ENCODE data around the gene ZBTB7C.

Gene ZBTB7C

GRCh38 chr18:48295586-48296311, 113.4 kb downstream of the ZBTB7C start:
- no peaks in the 10 kb centered on the region for H4K20me1 ChIP-seq (ENCODE audit: low read depth, low read length)
- H3K36me3 ChIP-seq (ENCODE audit: low read length), result no peaks in the 10 kb centered on the region
- no peaks in the 10 kb centered on the region for H3K27me3 ChIP-seq (ENCODE audit: low read length)
- no peaks in the 10 kb centered on the region for H3K9me3 ChIP-seq (ENCODE audit: insufficient read depth, low read length)
- H3K4me2 ChIP-seq (ENCODE audit: low read depth, low read length, poor library complexity, severe bottlenecking), result no peak overlapping the region
- no peaks in the 10 kb centered on the region for H3F3A ChIP-seq (ENCODE audit: insufficient read depth)
- no peaks in the 10 kb centered on the region for H3K79me2 ChIP-seq (ENCODE audit: insufficient read depth, low read length)
- H3K4me3 ChIP-seq (ENCODE audit: insufficient read depth, low read length, poor library complexity, severe bottlenecking), result no peak overlapping the region
- H2AFZ ChIP-seq (ENCODE audit: low read depth, low read length, severe bottlenecking), result no peak overlapping the region
- no peaks in the 10 kb centered on the region for H3K9me2 ChIP-seq (replicated peaks; ENCODE audit: insufficient read depth, low read length)
- H3K9ac ChIP-seq (ENCODE audit: low read length), result no peak overlapping the region
- TF ChIP-seq EZH2phosphoT487 (conservative IDR thresholded peaks at IDR 0.05; ENCODE audit: low read length) (no peak), CTCF (IDR thresholded peaks at IDR 0.05; ENCODE audit: insufficient read depth, low read length, poor library complexity, severe bottlenecking) (no peak)
- no peak overlapping the region for H3K27ac ChIP-seq (ENCODE audit: low read depth, low read length)

- no peaks in the 10 kb centered on the region for H3F3A ChIP-seq (ENCODE audit: insufficient read depth)
- H3K4me3 ChIP-seq (ENCODE audit: insufficient read depth, low read length, poor library complexity, severe bottlenecking), result no peak overlapping the region
- H3K9me2 ChIP-seq (replicated peaks; ENCODE audit: insufficient read depth, low read length), result no peaks in the 10 kb centered on the region
- H3K79me2 ChIP-seq (ENCODE audit: insufficient read depth, low read length), result no peaks in the 10 kb centered on the region
- H3K9ac ChIP-seq (ENCODE audit: low read length), result no peak overlapping the region
- no peaks in the 10 kb centered on the region for H4K20me1 ChIP-seq (ENCODE audit: low read depth, low read length)
- no peak for TF ChIP-seq EZH2phosphoT487 (conservative IDR thresholded peaks at IDR 0.05; ENCODE audit: low read length)
- no peak for TF ChIP-seq CTCF (IDR thresholded peaks at IDR 0.05; ENCODE audit: insufficient read depth, low read length, poor library complexity, severe bottlenecking)
- H3K27ac ChIP-seq (ENCODE audit: low read depth, low read length), result no peak overlapping the region
- H2AFZ ChIP-seq (ENCODE audit: low read depth, low read length, severe bottlenecking), result no peak overlapping the region
- no peaks in the 10 kb centered on the region for H3K36me3 ChIP-seq (ENCODE audit: low read length)
- no peaks in the 10 kb centered on the region for H3K9me3 ChIP-seq (ENCODE audit: insufficient read depth, low read length)
- H3K4me2 ChIP-seq (ENCODE audit: low read depth, low read length, poor library complexity, severe bottlenecking), result no peak overlapping the region
- no peaks in the 10 kb centered on the region for H3K27me3 ChIP-seq (ENCODE audit: low read length)
Observed at GRCh38 chr18:48294899-48295585, 114.1 kb downstream of the ZBTB7C start.

- no peaks in the 10 kb centered on the region for H3K36me3 ChIP-seq (ENCODE audit: low read length)
- no peaks in the 10 kb centered on the region for H3K79me2 ChIP-seq (ENCODE audit: insufficient read depth, low read length)
- H3K9me2 ChIP-seq (replicated peaks; ENCODE audit: insufficient read depth, low read length), result no peaks in the 10 kb centered on the region
- no peaks in the 10 kb centered on the region for H3F3A ChIP-seq (ENCODE audit: insufficient read depth)
- TF ChIP-seq EZH2phosphoT487 (conservative IDR thresholded peaks at IDR 0.05; ENCODE audit: low read length) (no peak), CTCF (IDR thresholded peaks at IDR 0.05; ENCODE audit: insufficient read depth, low read length, poor library complexity, severe bottlenecking) (no peak)
- no peaks in the 10 kb centered on the region for H4K20me1 ChIP-seq (ENCODE audit: low read depth, low read length)
- H3K9ac ChIP-seq (ENCODE audit: low read length), result no peak overlapping the region
- H3K4me3 ChIP-seq (ENCODE audit: insufficient read depth, low read length, poor library complexity, severe bottlenecking), result no peak overlapping the region
- H2AFZ ChIP-seq (ENCODE audit: low read depth, low read length, severe bottlenecking), result no peak overlapping the region
- H3K9me3 ChIP-seq (ENCODE audit: insufficient read depth, low read length), result no peaks in the 10 kb centered on the region
- no peaks in the 10 kb centered on the region for H3K27me3 ChIP-seq (ENCODE audit: low read length)
- H3K27ac ChIP-seq (ENCODE audit: low read depth, low read length), result no peak overlapping the region
- H3K4me2 ChIP-seq (ENCODE audit: low read depth, low read length, poor library complexity, severe bottlenecking), result no peak overlapping the region
Observed at GRCh38 chr18:48293954-48294898, 115.0 kb downstream of the ZBTB7C start.

Measured in SU-DHL-6 (cell line).